Stimulated activated CD4-positive, alpha-beta T cell treated with anti-CD3 and anti-CD28 coated beads, Interleukin-1b, Interleukin-23, amount 100 ng/mL, for 48 hours (primary cell): ENCODE results near the gene GRK4.
"Not testable (repeated sequence)": the region's sequence is repeated elsewhere in the genome, so short reads cannot be mapped to it uniquely, and the experiment has no call there.

Experiments
- DNase-seq: peaks from one replicate; pipeline ENCODE4 v3.0.0-alpha.2; 2020

GRK4 gene

DNA sequence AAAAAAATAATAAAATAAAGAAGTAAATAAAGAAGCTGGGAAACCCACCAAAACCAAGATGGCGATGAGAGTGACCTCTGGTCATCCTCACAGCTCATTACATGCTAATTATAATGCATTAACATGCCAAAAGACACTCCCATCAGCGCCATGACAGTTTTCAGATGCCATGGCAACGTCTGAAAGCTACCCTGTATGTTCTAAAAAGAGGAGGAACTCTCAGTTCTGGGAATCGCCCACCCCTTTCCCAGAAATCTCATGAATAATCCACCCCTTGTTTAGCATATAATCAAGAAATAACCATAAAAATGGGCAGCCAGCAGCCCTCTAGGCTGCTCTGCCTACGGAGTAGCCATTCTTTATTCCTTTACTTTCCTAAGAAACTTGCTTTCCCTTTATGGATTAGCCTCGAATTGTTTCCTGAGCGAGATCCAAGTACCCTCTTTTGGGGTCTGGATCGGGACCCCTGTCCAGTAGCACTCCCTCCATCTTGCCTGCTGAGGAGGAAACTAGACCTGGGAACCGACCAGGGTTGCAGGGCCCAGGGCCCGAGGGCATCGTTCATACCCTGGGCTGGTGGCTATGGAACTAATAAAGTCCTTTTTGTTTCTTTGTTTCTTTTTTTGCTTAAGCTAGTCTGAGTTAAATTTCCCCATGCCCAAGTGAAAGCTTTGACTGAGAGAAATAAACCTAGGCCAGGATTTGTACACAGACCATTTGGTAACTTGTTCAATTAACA is 80.1 kb downstream of the GRK4 start:
- no peak for DNase-seq

GRCh38 chr4:3044870-3045819 is 81.8 kb downstream of the GRK4 start:
- peak; percentile 74 for DNase-seq

- DNase-seq = no peak
Observed at GRCh38 chr4:3046162-3046561, 82.8 kb downstream of the GRK4 start.

DNA sequence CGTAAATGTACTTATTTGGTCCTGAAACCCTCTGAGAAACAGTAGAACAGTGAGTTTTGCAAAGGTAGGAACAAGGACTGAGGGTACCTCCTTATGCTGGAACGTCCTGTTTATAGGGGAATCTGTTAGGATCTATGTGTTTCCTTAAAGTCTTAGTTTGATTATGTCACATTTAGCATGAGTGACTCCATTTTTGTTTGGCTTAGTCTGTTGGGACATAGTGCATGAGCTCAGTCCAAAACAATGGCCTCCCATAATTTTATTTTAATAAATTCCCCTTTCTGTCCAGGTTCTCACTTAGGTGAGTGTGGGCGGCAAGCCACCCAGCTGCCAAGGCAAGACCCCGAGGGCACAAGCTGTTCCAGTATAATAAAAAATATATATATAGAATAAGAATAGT is 83.3 kb downstream of the GRK4 start:
- no peak for DNase-seq

- peak; percentile 85 for DNase-seq
Observed at GRCh38 chr4:3047464-3048286, 84.3 kb downstream of the GRK4 start.

- DNase-seq = not testable (repeated sequence)
Observed at GRCh38 chr4:3051141-3051897, 87.9 kb downstream of the GRK4 start.

DNA sequence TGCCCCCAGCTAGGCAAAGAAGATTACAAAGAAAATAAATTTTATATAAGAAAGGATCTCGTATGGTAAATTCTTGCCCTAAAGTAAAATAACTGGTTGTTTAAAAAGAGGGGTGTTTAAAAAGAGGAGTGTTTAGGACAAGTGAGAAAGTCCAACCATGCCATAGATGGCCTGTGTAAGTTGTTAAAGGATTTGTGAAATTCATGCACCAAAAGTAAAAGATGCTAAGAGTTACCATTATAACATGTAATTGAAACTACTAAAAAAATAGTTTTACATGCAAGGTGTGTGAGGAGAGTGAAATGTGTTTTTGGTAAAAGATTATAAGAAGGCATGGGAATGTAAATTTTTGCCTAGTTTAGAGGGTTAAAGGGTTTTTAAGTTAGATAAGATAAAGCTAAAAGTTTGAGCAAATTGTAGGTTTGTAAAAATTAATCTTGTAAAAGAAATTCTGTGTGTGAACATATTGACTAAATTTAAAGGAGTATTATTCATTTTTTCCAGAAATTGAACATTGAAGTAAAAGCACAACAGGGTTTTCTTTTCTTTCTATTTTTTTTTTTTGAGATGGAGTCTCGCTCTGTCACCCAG is 90.9 kb downstream of the GRK4 start:
- no peak for DNase-seq

DNA sequence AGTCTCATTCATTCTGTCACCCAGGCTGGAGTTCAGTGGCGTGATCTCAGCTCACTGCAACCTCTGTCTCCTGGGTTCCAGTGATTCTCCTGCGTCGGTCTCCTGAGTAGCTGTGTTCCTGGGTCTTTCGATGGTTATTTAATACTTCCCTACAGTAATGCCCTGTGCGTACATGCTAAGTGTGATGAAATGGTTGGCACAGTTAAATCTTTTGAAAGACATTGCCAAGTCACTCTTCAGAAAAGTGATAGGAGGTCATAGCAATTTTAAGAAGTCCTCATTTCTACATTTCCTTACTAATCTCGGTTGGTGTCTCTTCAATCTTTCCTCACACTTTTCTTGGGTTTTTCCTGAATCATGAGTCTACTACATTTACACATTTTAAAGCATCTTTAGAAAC is 96.6 kb downstream of the GRK4 start:
- no peak for DNase-seq

- no peak for DNase-seq
Observed at GRCh38 chr4:3060946-3061345, 97.6 kb downstream of the GRK4 start.

- DNase-seq = no peak
Observed at GRCh38 chr4:3062471-3062870, 99.1 kb downstream of the GRK4 start.

GRCh38 chr4:3065551-3065950 is 102.2 kb downstream of the GRK4 start:
- DNase-seq = no peak

DNA sequence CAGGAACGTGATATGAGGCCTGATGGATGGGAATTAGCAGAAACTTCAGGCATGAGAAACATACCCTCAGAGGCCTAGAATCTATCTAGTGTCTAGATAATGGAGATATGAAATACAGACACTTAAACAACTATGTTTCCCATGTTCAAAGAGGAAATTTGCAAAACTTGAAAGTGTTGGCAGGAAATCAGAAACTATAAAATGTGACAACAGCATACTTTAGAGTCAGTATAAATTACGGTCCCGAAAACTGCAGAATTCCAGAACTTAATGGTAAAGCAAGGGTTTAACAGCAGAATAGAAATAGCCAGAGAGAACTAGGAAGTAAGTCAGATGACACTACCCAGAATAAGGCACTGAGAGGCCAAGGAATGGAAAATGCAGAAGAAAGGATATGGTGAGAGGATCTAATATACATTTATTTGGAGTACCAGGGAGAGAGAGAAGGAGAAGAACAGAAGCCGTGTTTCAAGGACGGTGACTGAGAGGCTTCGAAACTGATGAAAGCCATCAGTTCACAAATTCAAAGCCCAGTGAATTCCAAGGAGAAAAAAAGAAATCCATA is 103.5 kb downstream of the GRK4 start:
- DNase-seq = no peak

- no peak for DNase-seq
Observed at GRCh38 chr4:3067473-3068001, 104.2 kb downstream of the GRK4 start.

DNA sequence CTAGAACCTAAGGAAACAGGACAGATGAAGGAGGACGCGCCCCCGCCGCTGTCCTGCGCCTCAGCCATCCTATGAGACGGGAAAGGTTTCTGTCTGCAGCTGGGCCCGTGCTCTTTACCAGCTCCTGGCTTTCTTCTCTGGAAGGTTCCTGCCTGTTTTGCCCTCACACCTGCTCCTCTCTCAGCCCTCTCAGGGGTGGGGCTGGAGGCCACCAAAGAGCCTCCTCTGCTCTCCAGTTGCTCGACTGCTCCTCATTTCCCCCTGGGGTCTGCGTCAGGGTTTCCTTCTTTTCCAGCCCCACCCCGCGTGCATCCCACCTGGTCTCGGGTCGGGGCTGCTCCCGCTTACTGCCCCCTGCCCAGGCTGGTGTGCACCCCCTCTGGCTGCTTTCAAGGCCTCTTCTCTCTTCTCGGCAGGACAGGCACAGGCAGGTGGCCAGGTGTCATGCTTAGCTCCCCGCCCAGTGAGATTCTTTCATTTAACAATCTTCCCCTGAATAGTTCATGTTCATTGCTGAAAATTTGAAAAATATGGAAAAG is 106.4 kb downstream of the GRK4 start:
- DNase-seq = no peak

- no peak for DNase-seq
Observed at GRCh38 chr4:3070709-3071500, 107.5 kb downstream of the GRK4 start.

DNA sequence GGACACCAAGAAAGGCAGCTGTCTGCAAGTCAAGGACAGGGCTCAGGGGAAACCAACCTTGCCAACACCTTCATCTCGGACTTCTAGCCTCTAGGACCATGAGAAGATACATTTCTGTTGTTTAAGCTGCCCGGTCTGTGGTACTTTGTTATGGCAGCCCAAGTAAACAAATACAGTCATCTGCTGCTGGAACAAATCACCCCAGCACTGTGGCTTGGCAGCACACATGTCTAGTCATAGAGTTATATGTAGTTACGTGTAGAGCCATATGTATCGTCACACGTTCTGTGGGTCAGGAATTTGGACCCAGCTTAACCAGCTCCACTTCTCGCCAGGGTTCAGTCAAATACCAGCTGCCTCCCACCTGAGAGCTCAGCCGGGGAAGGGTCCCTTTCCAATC is 108.4 kb downstream of the GRK4 start:
- no peak for DNase-seq

DNA sequence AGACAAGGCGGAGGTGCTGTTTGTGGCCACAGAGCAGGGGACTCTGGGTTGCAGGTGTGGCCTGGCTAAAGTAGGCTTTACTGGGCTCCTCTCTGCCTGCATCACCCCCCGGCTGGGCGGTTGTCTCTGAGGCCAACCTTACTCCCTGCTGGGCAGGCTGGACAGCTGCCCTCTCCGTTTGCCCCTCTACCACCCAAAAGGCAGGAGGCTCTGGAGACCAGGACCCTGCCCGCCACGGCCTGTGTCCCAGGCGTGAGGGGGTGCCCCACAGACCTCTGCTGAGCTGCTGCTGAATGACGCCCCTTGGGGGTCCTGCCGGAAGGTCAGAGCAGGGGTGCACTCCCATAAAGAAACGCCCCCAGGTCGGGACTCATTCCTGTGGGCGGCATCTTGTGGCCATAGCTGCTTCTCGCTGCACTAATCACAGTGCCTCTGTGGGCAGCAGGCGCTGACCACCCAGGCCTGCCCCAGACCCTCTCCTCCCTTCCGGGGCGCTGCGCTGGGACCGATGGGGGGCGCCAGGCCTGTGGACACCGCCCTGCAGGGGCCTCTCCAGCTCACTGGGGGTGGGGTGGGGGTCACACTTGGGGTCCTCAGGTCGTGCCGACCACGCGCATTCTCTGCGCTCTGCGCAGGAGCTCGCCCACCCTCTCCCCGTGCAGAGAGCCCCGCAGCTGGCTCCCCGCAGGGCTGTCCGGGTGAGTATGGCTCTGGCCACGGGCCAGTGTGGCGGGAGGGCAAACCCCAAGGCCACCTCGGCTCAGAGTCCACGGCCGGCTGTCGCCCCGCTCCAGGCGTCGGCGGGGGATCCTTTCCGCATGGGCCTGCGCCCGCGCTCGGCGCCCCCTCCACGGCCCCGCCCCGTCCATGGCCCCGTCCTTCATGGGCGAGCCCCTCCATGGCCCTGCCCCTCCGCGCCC is 110.0 kb downstream of the GRK4 start:
- no peak for DNase-seq

GRCh38 chr4:3074078-3074845 is 110.9 kb downstream of the GRK4 start, which contains the start of the genes HTT and HTT-AS:
HTT (plus strand) TSS chr4:3074681; CDS start chr4:3074826, 145 bp downstream.
HTT-AS (minus strand) TSS chr4:3074538.
- peak; percentile 96 for DNase-seq
